Peyer's patch (tissue), 4 donors: ENCODE data around the gene LIMS1.
"Not testable (repeated sequence)": the region's sequence is repeated elsewhere in the genome, so short reads cannot be mapped to it uniquely, and the experiment has no call there.

Experiments used
- POLR2A ChIP-seq, 2 donors: fragments of 450-650 bp; IDR thresholded peaks; one replicate each; pipeline ENCODE4 v1.5.1; 2017; ENCODE audit warnings: antibody characterized with exemption in 2 of 2, mild to moderate bottlenecking in 2 of 2, moderate library complexity in 2 of 2
- TF ChIP-seq, protein P1 (sequence below), 6 experiments: fragments of 450-650 bp in 4 of 6; fragments of 200-600 bp in 2 of 6; sonication (generic) in 1 of 6; IDR thresholded peaks; one replicate each; pipeline ENCODE4 v1.5.1; 2017 to 2019; ENCODE audit warnings: antibody characterized with exemption in 6 of 6, mild to moderate bottlenecking in 3 of 6, moderate library complexity in 1 of 6

DNA sequence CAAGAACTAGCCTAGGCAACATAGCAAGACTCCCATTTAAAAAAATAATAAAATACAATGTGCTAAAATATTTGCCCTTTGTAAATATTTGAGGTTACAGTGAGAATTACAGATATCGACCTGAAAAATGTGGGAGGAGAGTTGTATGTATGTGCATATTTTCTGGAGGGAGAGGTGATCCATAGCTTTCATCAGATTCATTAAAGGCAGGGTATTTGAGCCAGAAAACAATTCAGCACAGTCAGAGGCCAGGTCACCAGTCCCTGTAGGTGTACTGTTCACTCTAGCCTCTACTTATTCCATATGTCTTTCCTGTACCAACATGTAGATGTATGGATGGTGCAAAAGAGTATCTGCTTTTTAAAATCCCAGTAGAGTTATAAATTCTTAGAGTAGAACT, 136.0 kb downstream of the LIMS1 start:
- TF ChIP-seq, protein P1, sequence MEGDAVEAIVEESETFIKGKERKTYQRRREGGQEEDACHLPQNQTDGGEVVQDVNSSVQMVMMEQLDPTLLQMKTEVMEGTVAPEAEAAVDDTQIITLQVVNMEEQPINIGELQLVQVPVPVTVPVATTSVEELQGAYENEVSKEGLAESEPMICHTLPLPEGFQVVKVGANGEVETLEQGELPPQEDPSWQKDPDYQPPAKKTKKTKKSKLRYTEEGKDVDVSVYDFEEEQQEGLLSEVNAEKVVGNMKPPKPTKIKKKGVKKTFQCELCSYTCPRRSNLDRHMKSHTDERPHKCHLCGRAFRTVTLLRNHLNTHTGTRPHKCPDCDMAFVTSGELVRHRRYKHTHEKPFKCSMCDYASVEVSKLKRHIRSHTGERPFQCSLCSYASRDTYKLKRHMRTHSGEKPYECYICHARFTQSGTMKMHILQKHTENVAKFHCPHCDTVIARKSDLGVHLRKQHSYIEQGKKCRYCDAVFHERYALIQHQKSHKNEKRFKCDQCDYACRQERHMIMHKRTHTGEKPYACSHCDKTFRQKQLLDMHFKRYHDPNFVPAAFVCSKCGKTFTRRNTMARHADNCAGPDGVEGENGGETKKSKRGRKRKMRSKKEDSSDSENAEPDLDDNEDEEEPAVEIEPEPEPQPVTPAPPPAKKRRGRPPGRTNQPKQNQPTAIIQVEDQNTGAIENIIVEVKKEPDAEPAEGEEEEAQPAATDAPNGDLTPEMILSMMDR (IDR thresholded peaks at IDR 0.05), result not testable (repeated sequence)
- not testable (repeated sequence) for TF ChIP-seq POLR2A (IDR thresholded peaks at IDR 0.05)
